Large intestine (tissue), 3 donors: ENCODE measurements around the gene GNPDA1. TPM values are rescaled to one million over a fixed set of nuclear protein-coding genes. Genes with fewer than 3 reads are reported as not detected.
"Not testable (repeated sequence)": the region's sequence is repeated elsewhere in the genome, so short reads cannot be mapped to it uniquely, and the experiment has no call there.

Experiments
- DNase-seq, 2 donors: peaks; one replicate each; pipeline versions ENCODE4 v3.0.0 to v3.0.0-alpha.2; 2013
- H3K27ac ChIP-seq: one replicate; pipeline ENCODE4 v1.5.1; 2013; ENCODE audit warnings: low read length
- H3K27me3 ChIP-seq: 2 replicates; pipeline ENCODE4 v1.6.1; 2013; ENCODE audit warnings: low read length; ENCODE audit not compliant: control insufficient read depth, insufficient read depth
- H3K36me3 ChIP-seq: 2 replicates; pipeline ENCODE4 v1.6.1; 2013; ENCODE audit warnings: low read length; ENCODE audit not compliant: control insufficient read depth, insufficient read depth
- H3K4me1 ChIP-seq: one replicate; pipeline ENCODE4 v1.6.1; 2013; ENCODE audit warnings: low read length; ENCODE audit not compliant: control insufficient read depth, insufficient read depth
- H3K4me3 ChIP-seq: one replicate; pipeline ENCODE4 v1.5.1; 2013; ENCODE audit warnings: low read length
- H3K9me3 ChIP-seq: one replicate; pipeline ENCODE4 v1.6.1; 2013; ENCODE audit warnings: mild to moderate bottlenecking, low read depth, low read length, moderate library complexity; ENCODE audit not compliant: control insufficient read depth
- WGBS: methylation state at CpG from one replicate; pipeline ENCODE4 v1.1.5; 2013; ENCODE audit warnings: low lambda C conversion rate; ENCODE audit not compliant: insufficient coverage; 5-methylcytosine and 5-hydroxymethylcytosine counted together
- polyA plus RNA-seq: library from polyadenylated mRNA; unstranded; fragments of 120-200 nt; gene quantifications from one replicate; pipeline ENCODE4 v1.2.1, GENCODE V29; 2013

GNPDA1 gene
- polyA plus RNA-seq, 1 donor: 117 TPM

GRCh38 chr5:142046191-142046590 lies 33.4 kb upstream of the GNPDA1 start:
- H3K27me3 ChIP-seq: no peaks in the 10 kb centered on the region
- WGBS: no CpG with 5 or more reads among the region's 7 CpGs
- DNase-seq: no peak
- no peak overlapping the region for H3K4me3 ChIP-seq
- H3K27ac ChIP-seq: no peak overlapping the region
- H3K4me1 ChIP-seq: no peaks in the 10 kb centered on the region
- no peaks in the 10 kb centered on the region for H3K9me3 ChIP-seq
- no peaks in the 10 kb centered on the region for H3K36me3 ChIP-seq

GRCh38 chr5:142040881-142041280 lies 28.1 kb upstream of the GNPDA1 start:
- 100% methylated on average over 1 of the region's 6 CpGs for WGBS
- H3K27ac ChIP-seq, H3K36me3 ChIP-seq, H3K27me3 ChIP-seq, H3K4me3 ChIP-seq, H3K4me1 ChIP-seq, H3K9me3 ChIP-seq, DNase-seq: not testable (repeated sequence)

GRCh38 chr5:142040285-142040684 lies 27.5 kb upstream of the GNPDA1 start:
- no peak overlapping the region for H3K27ac ChIP-seq
- 100% methylated on average over 1 of the region's 2 CpGs for WGBS
- H3K9me3 ChIP-seq: no peaks in the 10 kb centered on the region
- H3K4me3 ChIP-seq: no peak overlapping the region
- no peak for DNase-seq
- no peaks in the 10 kb centered on the region for H3K27me3 ChIP-seq
- no peaks in the 10 kb centered on the region for H3K4me1 ChIP-seq
- H3K36me3 ChIP-seq: no peaks in the 10 kb centered on the region

GRCh38 chr5:142038735-142039134 lies 25.9 kb upstream of the GNPDA1 start:
- Histone ChIP-seq H3K27me3 (no peaks in the 10 kb centered on the region), H3K4me1 (no peaks in the 10 kb centered on the region), H3K4me3 (no peak overlapping the region), H3K27ac (no peak overlapping the region), H3K36me3 (no peaks in the 10 kb centered on the region), H3K9me3 (no peaks in the 10 kb centered on the region)
- 92% methylated on average over 1 of the region's 2 CpGs for WGBS
- DNase-seq: no peak

- not testable (repeated sequence) for H3K27me3 ChIP-seq, H3K4me1 ChIP-seq, DNase-seq, H3K27ac ChIP-seq, H3K36me3 ChIP-seq, H3K4me3 ChIP-seq, H3K9me3 ChIP-seq
- 100% methylated on average over 1 of the region's 3 CpGs for WGBS
Measured at GRCh38 chr5:142037599-142037998, 24.8 kb upstream of the GNPDA1 start.

- no peaks in the 10 kb centered on the region for H3K27me3 ChIP-seq
- no peaks in the 10 kb centered on the region for H3K36me3 ChIP-seq
- no peak for DNase-seq
- no peak overlapping the region for H3K27ac ChIP-seq
- H3K4me1 ChIP-seq: no peaks in the 10 kb centered on the region
- H3K9me3 ChIP-seq: no peaks in the 10 kb centered on the region
- no peak overlapping the region for H3K4me3 ChIP-seq
- no CpG with 5 or more reads among the region's 13 CpGs for WGBS
Measured at GRCh38 chr5:142036918-142037317, 24.1 kb upstream of the GNPDA1 start.

- no peak for DNase-seq
- no peaks in the 10 kb centered on the region for H3K27me3 ChIP-seq
- no peak overlapping the region for H3K4me3 ChIP-seq
- H3K36me3 ChIP-seq: no peaks in the 10 kb centered on the region
- no peaks in the 10 kb centered on the region for H3K4me1 ChIP-seq
- no peaks in the 10 kb centered on the region for H3K9me3 ChIP-seq
- H3K27ac ChIP-seq: no peak overlapping the region
Measured at GRCh38 chr5:142034994-142035393, 22.2 kb upstream of the GNPDA1 start.

- WGBS: 75% methylated on average over 3 of the region's 15 CpGs
- H3K4me3 ChIP-seq, H3K27me3 ChIP-seq, H3K4me1 ChIP-seq, DNase-seq, H3K27ac ChIP-seq, H3K36me3 ChIP-seq, H3K9me3 ChIP-seq: not testable (repeated sequence)
Measured at GRCh38 chr5:142033632-142034567, 21.1 kb upstream of the GNPDA1 start.

- no peaks in the 10 kb centered on the region for H3K4me1 ChIP-seq
- H3K4me3 ChIP-seq: no peak overlapping the region
- no peak overlapping the region for H3K27ac ChIP-seq
- DNase-seq: no peak
- no peaks in the 10 kb centered on the region for H3K9me3 ChIP-seq
- WGBS: no CpG with 5 or more reads among the region's 19 CpGs
- no peaks in the 10 kb centered on the region for H3K36me3 ChIP-seq
- no peaks in the 10 kb centered on the region for H3K27me3 ChIP-seq
Measured at GRCh38 chr5:142032747-142033631, 20.2 kb upstream of the GNPDA1 start.

- no peaks in the 10 kb centered on the region for H3K4me1 ChIP-seq
- no peaks in the 10 kb centered on the region for H3K36me3 ChIP-seq
- no peaks in the 10 kb centered on the region for H3K9me3 ChIP-seq
- no peak overlapping the region for H3K27ac ChIP-seq
- DNase-seq: no peak
- H3K27me3 ChIP-seq: no peaks in the 10 kb centered on the region
- no peak overlapping the region for H3K4me3 ChIP-seq
- WGBS: 100% methylated on average over 1 of the region's 2 CpGs
Measured at GRCh38 chr5:142032150-142032549, 19.3 kb upstream of the GNPDA1 start.
